Adipose tissue (tissue), 3 donors: ENCODE measurements around the gene SLC7A6OS. TPM values are rescaled to one million over a fixed set of nuclear protein-coding genes. Genes with fewer than 3 reads are reported as not detected.

ENCODE experiments used
- H3K27ac ChIP-seq: one replicate; pipeline ENCODE4 v1.5.1; 2013; ENCODE audit warnings: low read depth, low read length
- WGBS, 3 donors: extraction: QIAGEN DNeasy Blood & Tissue Kit; methylation state at CpG; one replicate each; pipeline ENCODE4 v1.1.7; 2013; 5-methylcytosine and 5-hydroxymethylcytosine counted together
- polyA plus RNA-seq, 3 donors: library from polyadenylated mRNA; stranded (reverse); fragments of 200-250 nt; gene quantifications; one replicate each; pipeline ENCODE4 v1.2.3, GENCODE V29; 2013
- donor health status: healthy with polysubstance abuse.
- donor health status: Bipolar disorder and iron deficiency.
- donor health status: healthy.

The SLC7A6OS gene
- polyA plus RNA-seq, 3 donors, result 4.7 to 9.2 (median 5.0) TPM

- 61 to 74% (median 67%) methylated on average over 6 of the region's 6 CpGs for WGBS, 3 donors
- no peak overlapping the region for H3K27ac ChIP-seq
Observed at GRCh38 chr16:68267612-68268405, 42.9 kb downstream of the SLC7A6OS start.

GRCh38 chr16:68265078-68265920 lies 45.4 kb downstream of the SLC7A6OS start:
- peak overlapping the region; percentile 83 for H3K27ac ChIP-seq
- 3 to 24% (median 5%) methylated on average over 23 of the region's 23 CpGs for WGBS, 3 donors

DNA sequence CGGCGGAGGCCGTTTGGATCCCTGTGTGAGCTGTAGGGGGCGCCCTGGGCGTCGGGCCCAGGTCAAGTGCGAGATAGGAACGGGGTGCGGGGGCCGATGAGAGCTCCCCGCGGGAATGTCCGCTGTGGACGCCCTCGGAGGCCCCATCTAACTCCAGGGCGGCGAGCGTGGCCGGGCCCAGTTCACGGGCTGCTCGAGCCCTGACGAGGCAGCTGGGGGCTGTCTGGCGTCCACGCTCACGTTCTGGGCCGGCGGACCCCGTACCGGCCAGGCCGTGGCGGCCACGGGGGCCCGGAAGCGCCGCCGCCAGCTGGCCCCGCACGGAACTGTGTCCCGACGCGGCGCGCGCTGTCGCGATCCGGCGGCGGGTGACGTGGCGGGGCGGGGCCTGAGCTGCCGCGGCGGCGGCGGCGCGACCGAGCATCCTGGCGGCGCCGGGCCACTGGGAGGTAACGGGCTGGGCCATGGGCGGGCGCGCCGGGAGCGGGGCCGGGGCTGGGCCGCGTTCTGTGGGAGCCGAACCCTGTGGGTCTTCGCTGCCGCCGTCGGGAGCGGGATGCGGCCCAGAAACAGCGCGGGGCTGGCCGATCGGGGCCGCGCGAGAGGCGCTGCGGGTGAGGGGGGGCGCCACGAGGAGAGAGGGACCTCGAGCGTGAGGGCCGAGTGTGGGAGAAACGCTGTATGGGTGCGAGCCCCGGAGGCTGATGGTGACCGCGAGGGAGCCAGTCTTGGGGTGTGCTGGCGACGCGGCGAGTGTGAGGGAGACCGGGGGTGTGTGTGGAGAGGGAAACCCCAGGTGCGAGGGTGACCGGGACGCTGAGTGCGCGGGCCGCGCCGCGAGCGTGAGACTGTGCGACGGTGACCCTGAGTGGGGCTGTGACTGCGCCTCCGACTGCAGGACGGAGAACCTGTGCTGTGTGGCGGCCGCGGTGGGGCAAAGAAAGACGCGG lies 46.3 kb downstream of the SLC7A6OS start, which contains the start of gene SLC7A6:
TSS of gene SLC7A6 (plus strand) at position 399 of the 950 bp plus-strand sequence. CDS start 10,201 bp downstream, outside the sequence.
- 0 to 1% (median 0%) methylated on average over 94 to 121 of the region's 123 CpGs for WGBS, 3 donors
- peak within 1 kb of the TSS; percentile 83 for H3K27ac ChIP-seq

DNA sequence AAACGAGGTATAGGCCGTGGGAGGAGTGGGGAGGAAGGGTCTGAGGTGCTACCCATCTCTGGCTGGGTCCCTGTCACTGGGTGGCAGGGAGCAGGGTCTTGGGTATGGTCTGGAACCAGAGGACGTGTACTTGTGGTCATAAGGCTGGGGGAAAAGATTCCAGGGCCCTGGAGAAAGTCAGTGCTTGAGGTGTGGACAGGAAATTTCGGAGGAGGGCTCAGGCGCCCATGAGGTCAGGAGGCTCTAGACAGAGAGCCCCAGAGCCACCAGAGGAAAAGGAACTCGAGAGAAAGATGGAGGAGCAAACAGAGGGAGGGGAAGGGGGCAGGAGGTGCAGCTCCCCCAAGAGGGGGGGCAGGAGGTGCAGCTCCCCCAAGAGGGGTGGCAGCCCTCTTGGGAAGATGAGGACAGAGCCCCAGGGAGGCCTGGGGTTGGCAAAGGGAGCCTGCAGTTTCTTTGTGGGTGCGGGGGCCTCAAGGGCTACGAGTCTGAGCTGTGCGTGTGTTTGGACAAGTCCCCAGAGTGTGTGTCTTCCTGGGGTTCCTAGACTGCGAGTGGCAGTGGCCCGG lies 47.1 kb downstream of the SLC7A6OS start:
- WGBS, 3 donors, result 36 to 40% (median 37%) methylated on average over 11 of the region's 11 CpGs
- H3K27ac ChIP-seq, result peak overlapping the region; percentile 83

DNA sequence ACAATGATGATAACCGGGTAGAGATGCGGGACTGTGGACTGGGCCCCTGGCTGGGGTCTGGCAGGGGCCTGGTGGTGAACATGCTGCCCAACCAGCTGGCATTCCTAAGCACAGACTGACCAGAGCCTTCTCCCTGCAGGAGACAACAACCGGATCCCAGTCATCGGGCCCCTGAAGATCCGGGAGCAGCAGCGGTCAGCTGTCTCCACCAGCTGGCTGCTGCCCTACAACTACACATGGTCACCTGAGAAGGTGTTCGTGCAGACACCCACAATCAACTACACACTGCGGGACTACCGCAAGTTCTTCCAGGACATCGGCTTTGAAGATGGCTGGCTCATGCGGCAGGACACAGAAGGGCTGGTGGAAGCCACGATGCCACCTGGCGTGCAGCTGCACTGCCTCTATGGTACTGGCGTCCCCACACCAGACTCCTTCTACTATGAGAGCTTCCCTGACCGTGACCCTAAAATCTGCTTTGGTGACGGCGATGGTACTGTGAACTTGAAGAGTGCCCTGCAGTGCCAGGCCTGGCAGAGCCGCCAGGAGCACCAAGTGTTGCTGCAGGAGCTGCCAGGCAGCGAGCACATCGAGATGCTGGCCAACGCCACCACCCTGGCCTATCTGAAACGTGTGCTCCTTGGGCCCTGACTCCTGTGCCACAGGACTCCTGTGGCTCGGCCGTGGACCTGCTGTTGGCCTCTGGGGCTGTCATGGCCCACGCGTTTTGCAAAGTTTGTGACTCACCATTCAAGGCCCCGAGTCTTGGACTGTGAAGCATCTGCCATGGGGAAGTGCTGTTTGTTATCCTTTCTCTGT lies 51.5 kb downstream of the SLC7A6OS start:
- 89 to 92% (median 90%) methylated on average over 27 of the region's 27 CpGs for WGBS, 3 donors
- H3K27ac ChIP-seq, result no peak overlapping the region

DNA sequence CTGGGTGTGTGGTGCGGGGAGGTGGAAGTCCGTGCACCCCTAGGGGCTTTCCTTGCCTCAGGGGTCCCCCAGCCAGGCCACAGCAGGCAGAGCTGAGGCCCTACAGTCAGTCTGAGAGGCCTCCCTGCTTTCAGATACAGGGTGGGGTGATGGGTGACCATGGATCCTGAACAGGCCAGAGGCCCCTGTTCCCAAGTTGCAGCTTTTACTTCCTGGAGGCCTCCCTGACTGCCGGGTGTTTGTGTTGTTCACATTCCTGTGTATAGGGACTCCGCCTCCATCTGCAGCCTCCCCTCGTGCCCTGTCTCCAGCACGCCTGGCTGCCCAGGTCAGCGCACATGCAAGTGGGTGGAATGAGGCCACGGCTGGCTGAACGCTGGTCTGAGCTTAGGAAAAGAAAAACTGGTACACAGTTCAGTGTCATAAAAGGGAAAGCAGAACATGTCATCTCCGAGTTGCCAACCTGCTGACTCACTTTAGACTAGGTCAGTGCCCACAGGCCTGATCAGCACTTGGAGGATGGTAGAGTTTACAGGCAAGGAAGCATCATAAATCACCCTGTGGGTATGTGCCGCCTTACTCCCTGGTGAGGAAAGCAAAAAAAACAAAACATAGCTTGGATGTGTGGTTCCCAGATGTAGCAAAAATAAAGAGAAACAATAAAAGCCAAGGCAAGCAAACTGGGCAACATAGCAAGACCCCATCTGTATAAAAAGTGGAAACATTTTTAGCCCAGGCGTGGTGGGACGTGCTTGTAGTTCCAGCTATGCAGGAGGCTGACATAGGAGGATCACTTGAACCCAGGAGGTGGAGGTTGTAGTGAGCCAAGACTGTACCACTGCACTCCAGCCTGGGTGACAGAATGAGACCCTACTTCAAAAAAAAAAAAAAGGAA lies 52.6 kb downstream of the SLC7A6OS start:
- WGBS, 3 donors, result 51 to 75% (median 52%) methylated on average over 13 of the region's 13 CpGs
- no peak overlapping the region for H3K27ac ChIP-seq

DNA sequence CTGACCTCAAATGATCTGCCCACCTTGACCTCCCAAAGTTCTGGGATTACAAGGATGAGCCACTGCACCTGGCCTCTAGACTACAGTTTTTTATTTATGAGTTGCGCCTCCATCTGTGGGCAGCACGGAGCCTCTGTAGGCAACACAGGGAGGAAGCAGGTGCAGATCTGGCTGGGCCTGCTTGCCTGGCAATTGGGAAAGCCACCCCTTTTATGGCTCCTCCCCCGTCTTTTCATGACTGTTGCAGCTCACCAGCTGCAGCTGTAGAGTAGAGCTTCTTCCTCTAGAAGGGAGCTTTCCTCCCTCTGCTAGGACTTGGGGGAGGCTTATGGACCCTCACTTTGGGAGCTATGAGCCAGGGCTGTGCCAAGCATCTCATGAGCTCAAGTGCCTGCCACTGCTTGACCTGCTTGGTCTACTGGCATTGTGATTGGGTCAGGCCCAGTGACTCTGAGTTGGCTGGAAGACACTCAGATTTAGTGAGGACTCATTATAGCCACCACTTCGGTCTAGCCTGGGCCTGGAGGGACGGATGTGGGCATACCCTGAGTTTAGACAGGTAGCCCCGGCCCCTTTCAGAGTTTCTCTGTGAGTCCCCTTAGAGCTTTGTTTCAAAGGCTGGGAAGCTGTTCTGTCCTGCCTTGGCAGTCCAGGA lies 53.4 kb downstream of the SLC7A6OS start:
- 51 to 84% (median 57%) methylated on average over 6 of the region's 6 CpGs for WGBS, 3 donors
- peak overlapping the region; percentile 36 for H3K27ac ChIP-seq

- H3K27ac ChIP-seq, result no peak overlapping the region
- WGBS, 3 donors, result 90 to 95% (median 92%) methylated on average over 18 of the region's 18 CpGs
Observed at GRCh38 chr16:68255712-68256111, 55.0 kb downstream of the SLC7A6OS start.

GRCh38 chr16:68253721-68254120 lies 57.0 kb downstream of the SLC7A6OS start:
- 93 to 96% (median 94%) methylated on average over 4 of the region's 4 CpGs for WGBS, 3 donors
- H3K27ac ChIP-seq, result no peak overlapping the region

DNA sequence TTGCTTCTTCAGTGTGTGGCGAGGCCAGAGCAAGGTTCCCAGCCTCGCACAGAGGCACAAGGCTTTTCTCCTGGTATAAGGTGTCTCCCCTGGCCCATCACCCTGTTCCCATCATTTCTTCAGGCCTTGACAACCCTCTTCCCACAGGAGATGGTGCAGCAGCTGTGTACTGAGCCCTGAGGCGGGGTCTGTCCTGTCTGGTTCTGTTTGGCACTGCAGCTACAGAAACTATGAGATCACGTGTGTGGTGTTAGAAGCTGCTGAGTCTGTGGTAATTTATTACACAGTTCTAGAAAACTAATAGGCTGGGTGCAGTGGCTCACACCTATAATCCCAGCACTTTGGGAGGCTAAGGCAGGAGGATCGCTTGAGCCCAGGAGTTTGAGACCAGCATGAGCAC lies 58.4 kb downstream of the SLC7A6OS start:
- H3K27ac ChIP-seq, result no peak overlapping the region
- WGBS, 3 donors, result 90 to 94% (median 90%) methylated on average over 5 of the region's 5 CpGs

DNA sequence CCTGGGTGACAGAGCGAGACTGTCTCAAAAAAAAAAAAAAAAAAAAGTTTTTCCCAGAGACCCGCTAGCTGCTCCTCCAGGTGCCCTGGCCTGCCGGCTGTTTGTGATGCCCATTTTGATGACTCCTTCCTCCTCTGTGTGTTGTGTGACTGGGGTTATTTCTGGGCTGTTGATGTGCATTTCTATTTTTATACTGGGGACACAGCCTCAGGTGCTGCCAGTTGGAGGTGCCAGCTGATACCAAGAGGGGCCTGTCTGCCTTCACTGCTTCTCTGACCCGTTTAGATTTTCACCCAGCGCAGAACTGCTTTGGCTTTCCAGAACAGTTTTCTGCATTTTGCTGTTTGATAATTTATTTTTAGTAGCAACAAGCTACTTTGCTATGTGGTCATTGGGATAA lies 58.9 kb downstream of the SLC7A6OS start:
- H3K27ac ChIP-seq, result no peak overlapping the region
- WGBS, 3 donors, result 84 to 88% (median 85%) methylated on average over 4 to 5 of the region's 5 CpGs

DNA sequence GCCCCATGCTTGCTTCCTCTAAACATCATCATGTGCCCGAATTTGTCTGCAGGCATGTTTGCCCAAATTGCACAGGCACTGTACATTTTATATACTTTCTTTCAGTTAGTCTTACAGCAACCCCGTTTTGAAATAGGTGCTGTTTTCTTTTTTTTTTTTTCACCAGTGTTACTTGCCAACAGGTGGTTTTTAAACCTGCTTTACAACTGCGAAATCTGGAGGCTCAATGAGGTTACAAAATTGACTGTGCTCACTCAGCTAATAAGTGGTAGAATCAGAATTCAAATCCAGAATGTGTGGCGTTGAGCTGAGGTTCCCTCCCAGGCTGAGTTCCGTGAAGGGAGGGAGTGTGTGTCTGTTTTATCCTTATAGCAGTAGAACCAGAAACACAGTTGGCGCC lies 59.8 kb downstream of the SLC7A6OS start:
- 82 to 90% (median 85%) methylated on average over 6 of the region's 6 CpGs for WGBS, 3 donors
- no peak overlapping the region for H3K27ac ChIP-seq

GRCh38 chr16:68249371-68249770 lies 61.4 kb downstream of the SLC7A6OS start:
- 83 to 91% (median 91%) methylated on average over 4 of the region's 4 CpGs for WGBS, 3 donors
- no peak overlapping the region for H3K27ac ChIP-seq
